SH-SY5Y (cell line): ENCODE data around the gene NAXE.

ENCODE experiments used
- GATA2 ChIP-seq: IDR thresholded peaks from 2 replicates; pipeline ENCODE4 v1.6.1; 2011; ENCODE audit warnings: mild to moderate bottlenecking, low read depth, low read length
- GATA3 ChIP-seq: IDR thresholded peaks from 2 replicates; pipeline ENCODE4 v1.6.1; 2011; ENCODE audit warnings: low read depth, mild to moderate bottlenecking, low read length, moderate library complexity

DNA sequence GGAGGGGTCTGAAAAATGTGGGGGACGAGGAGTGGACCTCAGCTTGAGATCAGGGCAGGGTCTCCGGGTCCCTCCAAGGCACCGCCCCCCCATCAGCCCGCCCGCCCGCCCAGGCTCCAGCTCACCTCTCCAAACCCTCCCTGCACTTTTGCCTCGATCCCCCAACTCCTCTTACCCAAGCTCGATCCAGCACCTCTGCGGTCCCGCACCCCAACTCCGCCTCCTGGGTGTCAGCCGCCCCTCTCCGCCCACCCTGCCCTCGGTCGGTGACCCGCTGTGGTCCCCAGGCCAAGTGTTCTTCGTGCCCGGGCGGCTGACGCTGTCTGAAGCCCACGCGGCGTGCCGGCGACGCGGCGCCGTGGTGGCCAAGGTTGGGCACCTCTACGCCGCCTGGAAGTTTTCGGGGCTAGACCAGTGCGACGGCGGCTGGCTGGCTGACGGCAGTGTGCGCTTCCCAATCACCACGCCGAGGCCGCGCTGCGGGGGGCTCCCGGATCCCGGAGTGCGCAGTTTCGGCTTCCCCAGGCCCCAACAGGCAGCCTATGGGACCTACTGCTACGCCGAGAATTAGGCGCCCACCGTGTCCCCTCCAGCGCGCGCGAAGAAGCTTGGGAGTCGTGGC is 33.3 kb downstream of the NAXE start:
- TF ChIP-seq GATA3, result no peak
- no peak for TF ChIP-seq GATA2
